GM20431 (cell line): ENCODE results near the gene ARSH.
"Not testable (repeated sequence)": the region's sequence is repeated elsewhere in the genome, so short reads cannot be mapped to it uniquely, and the experiment has no call there.

Source experiments
- in situ Hi-C: fragments of 300-500 bp; cut with MseI, MboI; formaldehyde crosslinking; loops from one replicate; pipeline ENCODE4 v1.15.0; 2020; ENCODE audit warnings: low sequenced_read_pairs; ENCODE audit not compliant: unreplicated experiment

ARSH gene

DNA sequence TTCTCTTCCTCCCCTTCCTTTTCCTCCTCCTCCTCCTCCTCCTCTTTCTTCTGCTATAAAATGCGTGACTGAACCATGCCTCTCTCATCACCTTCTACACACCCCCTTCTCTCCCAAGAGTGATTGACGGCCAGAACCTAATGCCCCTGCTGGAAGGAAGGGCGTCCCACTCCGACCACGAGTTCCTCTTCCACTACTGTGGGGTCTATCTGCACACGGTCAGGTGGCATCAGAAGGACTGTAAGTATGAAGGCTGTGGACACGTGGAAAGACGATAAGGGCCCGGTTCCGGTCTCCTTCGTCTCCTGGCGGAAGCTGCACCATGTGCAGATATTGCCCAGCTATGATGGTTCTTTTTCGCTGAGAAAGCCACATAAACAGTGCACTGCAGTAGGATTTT, 22.8 kb downstream of the ARSH start:
- in situ Hi-C loops, result no loop called here

DNA sequence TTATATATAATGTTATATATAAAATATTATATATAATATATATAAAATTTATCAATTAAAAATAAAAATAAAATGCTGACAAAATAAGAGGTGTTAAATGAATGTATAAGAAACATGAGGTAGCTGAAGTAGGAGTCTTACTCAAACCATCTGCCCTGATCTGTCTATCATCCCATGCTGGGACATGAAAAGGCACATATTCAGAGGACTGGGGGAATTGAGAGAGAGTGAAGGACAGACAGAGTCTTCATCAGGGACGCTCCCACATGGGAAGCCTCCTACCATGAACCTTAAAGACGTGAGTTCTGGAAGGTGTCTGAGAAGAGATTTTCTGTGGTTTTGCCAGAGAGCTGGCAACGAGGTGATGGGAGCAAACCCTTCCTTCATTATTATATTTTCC, 30.9 kb downstream of the ARSH start:
- in situ Hi-C loops, result no loop called here

DNA sequence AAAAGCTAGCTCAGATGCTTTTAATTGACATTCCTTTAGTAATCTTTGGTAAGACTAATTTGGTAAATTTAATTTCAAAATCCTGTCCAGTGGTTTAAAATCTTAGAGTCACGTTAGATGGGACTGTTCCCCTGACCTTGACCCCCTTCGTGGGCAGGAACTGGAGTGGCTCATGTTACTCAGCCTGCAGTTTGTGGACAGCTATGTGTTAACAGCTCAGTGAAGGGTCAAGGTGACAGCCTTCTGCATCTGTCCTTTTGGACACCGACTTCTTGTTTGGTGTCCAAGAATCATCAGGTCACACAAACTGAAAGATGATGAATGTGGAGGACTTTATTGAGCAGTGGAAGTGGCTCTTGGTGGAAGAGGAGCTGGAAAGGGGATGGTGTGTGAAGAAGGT, 37.9 kb downstream of the ARSH start:
- in situ Hi-C loops, result no loop called here

DNA sequence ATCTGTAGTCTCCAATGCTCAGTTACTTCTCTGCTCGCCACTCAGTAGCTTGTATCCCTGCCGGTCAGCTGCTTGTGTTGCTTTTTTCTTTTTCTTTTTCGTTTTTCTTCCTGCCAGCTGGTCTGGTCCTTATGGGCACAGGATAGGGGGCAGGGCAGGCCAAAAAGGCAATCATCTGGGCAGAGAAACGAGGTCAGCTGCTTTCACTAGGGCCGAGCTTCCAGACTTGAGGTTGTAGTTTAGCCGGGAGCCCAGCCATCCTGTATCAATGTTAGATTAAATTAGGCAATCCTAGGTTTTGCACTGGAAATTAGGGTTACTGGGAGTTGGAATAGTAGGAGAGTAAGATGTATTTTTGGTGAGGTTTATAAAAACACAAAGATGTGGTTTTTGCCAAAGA, 38.3 kb downstream of the ARSH start:
- in situ Hi-C loops, result no loop called here

DNA sequence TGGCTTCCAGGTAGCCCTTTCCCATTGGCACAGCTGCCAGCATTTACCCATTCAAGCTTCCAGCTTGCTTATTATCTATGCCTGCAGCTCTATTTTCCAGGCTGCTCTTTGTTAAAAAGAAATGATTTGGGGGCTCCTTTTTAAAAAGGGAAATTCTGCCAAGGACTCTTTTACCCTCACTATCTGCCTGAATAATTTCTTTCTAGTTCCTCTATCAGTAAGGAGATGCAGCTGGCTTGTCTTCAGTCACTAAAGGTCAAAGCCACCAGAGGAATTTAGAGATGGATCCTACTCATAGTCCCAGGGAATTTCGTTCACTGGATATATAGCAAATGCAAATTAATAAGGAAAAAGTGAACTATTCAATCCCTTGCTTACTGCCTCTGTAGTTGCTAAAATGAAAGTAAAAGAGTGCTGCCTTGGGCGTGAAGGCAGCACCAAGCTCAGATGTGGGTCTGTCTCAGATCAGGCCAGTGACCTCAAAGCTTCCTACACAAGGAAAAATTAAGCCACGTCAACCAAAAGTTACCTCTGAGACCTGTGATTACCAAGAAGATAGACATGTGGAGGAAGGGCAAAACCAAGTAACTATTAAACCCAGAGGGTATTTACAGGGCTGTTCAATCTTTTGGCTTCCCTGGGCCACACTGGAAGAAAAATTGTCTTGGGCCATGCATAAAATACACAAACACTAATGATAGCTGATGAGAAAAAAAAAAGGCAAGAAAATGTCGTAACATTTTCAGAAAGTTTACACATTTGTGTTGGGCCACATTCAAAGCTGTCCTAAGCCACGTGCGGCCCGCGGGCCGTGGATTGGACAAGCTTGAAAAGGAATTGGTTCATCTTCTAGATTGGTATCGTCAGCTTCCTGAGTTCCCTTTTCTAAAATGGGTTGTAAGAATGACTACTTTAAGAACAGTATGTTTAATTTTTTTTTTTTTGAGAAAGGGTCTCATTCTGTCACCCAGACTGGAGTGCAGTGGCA, 40.2 kb downstream of the ARSH start:
- in situ Hi-C loops, result no loop called here

DNA sequence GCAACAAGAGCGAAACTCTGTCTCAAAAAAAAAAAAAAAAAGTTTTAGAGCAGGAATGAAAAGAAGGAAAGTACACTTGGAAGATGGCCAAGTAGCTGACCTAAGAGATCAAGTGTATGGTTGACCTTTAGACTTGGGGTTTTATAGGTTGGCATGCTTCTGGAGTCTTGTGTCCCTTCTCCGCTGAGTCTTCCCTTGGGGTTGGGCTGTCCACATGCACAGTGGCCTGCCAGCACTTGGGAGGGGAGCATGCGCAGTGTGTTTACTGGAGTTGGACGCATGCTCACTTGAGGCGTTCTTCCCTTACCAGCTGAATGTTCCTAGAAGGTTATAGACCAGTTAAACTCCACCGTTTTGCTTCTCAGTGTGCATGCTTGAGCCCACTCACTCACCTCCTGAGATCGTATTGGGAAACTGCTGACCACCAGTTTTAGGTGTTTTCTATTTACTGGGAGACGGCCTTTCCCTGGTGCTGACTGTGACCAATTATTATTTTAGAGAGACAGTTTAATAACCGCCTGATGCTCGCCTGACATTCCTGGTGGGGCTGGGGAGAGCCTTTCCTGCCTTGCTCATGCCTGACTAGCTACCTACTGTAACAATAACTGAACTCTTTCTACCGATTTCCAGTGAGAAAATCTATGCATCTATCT, 44.3 kb downstream of the ARSH start:
- in situ Hi-C loops, result not testable (repeated sequence)

DNA sequence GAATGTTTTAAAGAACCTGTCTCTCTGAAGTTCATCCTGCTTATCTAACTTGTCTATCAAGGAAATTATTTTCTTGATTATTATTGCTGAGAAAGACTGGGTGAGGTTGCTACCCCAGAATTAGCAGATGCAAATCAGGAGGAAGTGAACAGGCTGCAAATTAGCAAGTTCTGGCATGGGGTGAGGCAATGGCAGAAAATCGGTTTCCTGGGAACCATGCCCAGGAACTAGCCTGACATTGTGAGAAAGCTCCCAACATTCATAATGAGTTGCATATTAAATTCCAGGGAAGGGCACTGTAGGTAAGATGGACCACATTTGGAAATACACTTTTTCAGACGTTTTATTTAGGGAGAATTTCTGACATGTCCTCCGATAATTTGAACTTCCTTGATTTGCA, 46.5 kb downstream of the ARSH start:
- in situ Hi-C loops, result no loop called here

DNA sequence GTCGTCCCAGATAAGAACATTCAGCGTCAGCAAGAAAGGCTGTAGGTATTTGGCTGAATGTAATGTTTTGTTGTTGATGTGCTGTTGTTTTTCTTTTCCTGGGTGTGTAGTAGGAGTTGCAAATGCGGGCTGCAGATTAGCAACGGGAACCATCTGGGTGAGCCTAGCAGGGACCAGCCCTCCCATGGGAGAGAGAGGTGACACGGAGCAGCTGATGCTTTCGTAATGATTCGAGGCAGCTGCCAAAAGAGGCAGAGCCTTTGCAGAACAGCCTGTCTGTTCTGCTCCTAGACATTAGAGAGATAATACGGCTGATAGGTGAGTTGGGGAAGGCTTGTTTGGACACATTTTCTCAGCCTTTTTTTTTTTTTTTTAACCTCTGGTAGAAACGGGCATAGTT, 60.2 kb downstream of the ARSH start:
- in situ Hi-C loops, result no loop called here

DNA sequence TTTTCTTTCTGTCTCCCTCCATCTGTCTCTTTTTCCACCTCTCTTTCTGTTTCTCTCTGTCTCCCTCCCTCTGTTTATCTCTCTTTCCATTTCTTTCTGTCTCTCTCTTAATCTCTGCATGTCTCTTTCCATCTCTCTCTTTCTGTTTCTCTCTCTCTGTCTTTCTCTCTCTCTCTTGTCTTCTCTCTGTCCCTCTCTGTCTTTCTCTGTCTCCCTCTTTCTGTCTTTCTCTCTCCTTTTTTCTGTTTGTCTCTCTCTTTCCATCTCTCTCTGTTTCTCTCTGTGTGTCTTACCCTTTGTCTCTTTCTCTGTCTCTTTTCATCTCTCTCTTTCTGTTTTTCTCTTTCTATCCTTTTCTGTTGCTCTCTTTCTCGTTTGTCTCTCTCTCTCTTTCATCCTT, 69.6 kb downstream of the ARSH start:
- in situ Hi-C loops, result no loop called here

DNA sequence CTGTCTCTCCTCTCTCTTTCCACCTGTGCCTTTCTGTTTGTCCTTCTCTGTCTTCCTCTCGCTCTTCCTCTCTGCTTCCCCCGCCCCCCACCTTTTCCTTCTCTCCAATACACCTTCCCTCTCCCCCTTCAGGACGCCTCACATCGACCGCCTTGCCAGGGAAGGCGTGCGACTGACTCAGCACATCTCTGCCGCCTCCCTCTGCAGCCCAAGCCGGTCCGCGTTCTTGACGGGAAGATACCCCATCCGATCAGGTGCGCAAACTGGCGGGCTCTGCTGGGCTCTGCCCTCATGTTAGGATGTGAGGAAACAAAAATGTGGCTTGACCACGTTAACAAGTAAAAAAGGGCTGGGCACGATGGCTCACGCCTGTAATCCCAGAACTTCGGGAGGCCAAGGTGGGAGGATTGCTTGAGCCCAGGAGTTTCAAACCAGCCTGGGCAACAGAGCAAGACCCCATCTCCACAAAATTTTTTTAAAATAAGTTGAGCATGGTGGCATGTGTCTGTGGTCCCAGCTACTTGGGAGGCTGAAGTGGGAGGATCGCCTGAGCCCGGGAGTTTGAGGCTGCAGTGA, 70.2 kb downstream of the ARSH start:
- in situ Hi-C loops, result no loop called here
